GM23248 (cell line): ENCODE measurements around the gene ZNF574. TPM values are rescaled to one million over a fixed set of nuclear protein-coding genes. Genes with fewer than 3 reads are reported as not detected.

ENCODE experiments used
- DNase-seq: peaks from one replicate; pipeline ENCODE4 v3.0.0-alpha.2; 2015
- H2AFZ ChIP-seq: fragments of 200-600 bp; sonication (generic); 2 replicates; pipeline ENCODE4 v1.6.1; 2016; ENCODE audit warnings: antibody characterized with exemption
- H3F3A ChIP-seq: fragments of 200-600 bp; sonication (generic); 2 replicates; pipeline ENCODE4 v1.6.1; 2016; ENCODE audit warnings: mild to moderate bottlenecking, antibody characterized with exemption, mixed run types; ENCODE audit not compliant: insufficient read depth
- H3K27ac ChIP-seq: fragments of 200-600 bp; sonication (generic); 2 replicates; pipeline ENCODE4 v1.5.1; 2016; ENCODE audit warnings: mild to moderate bottlenecking
- H3K27me3 ChIP-seq: fragments of 200-600 bp; sonication (generic); replicated peaks from 2 replicates; pipeline ENCODE4 v1.6.1; 2016; ENCODE audit warnings: mild to moderate bottlenecking; ENCODE audit not compliant: insufficient read depth
- H3K36me3 ChIP-seq: fragments of 200-600 bp; sonication (generic); 2 replicates; pipeline ENCODE4 v1.6.1; 2016; ENCODE audit warnings: low read depth, mild to moderate bottlenecking
- H3K4me1 ChIP-seq: fragments of 200-600 bp; sonication (generic); 2 replicates; pipeline ENCODE4 v1.6.1; 2016; ENCODE audit warnings: mild to moderate bottlenecking; ENCODE audit not compliant: insufficient read depth
- H3K4me2 ChIP-seq: fragments of 200-600 bp; sonication (generic); one replicate; pipeline ENCODE4 v1.6.1; 2016; ENCODE audit warnings: mild to moderate bottlenecking; ENCODE audit not compliant: unreplicated experiment
- H3K4me3 ChIP-seq: fragments of 200-600 bp; sonication (generic); 2 replicates; pipeline ENCODE4 v1.5.1; 2016; ENCODE audit warnings: mild to moderate bottlenecking
- H3K79me2 ChIP-seq: fragments of 200-600 bp; sonication (generic); 2 replicates; pipeline ENCODE4 v1.6.1; 2016; ENCODE audit warnings: mild to moderate bottlenecking; ENCODE audit not compliant: insufficient read depth
- H3K9ac ChIP-seq: fragments of 200-600 bp; sonication (generic); 2 replicates; pipeline ENCODE4 v1.6.1; 2016; ENCODE audit warnings: mild to moderate bottlenecking
- H3K9me2 ChIP-seq: fragments of 200-600 bp; sonication (generic); 2 replicates; pipeline ENCODE4 v1.6.1; 2016; ENCODE audit warnings: mixed run types, mild to moderate bottlenecking, moderate library complexity; ENCODE audit not compliant: insufficient read depth
- H3K9me3 ChIP-seq: fragments of 200-600 bp; sonication (generic); one replicate; pipeline ENCODE4 v1.6.1; 2017; ENCODE audit warnings: low read depth
- H4K20me1 ChIP-seq: fragments of 200-600 bp; sonication (generic); 2 replicates; pipeline ENCODE4 v1.6.0; 2016; ENCODE audit not compliant: insufficient read depth
- EZH2 ChIP-seq: fragments of 200-600 bp; sonication (generic); IDR thresholded peaks from 2 replicates; pipeline ENCODE4 v1.6.1; 2018; ENCODE audit warnings: antibody characterized with exemption, mild to moderate bottlenecking; ENCODE audit not compliant: insufficient read depth, poor library complexity, severe bottlenecking
- EZH2phosphoT487 ChIP-seq: fragments of 200-600 bp; sonication (generic); IDR thresholded peaks from 2 replicates; pipeline ENCODE4 v1.6.1; 2018; ENCODE audit warnings: antibody characterized with exemption, moderate library complexity, mild to moderate bottlenecking, low read depth; ENCODE audit not compliant: insufficient read depth
- WGBS, 2 experiments: methylation state at CpG; one replicate each; pipeline ENCODE4 v1.1.6; 2015 to 2017; ENCODE audit warnings: low lambda C conversion rate in 2 of 2, low coverage in 1 of 2; ENCODE audit errors: missing lambda C conversion rate in 2 of 2; 5-methylcytosine and 5-hydroxymethylcytosine counted together
- in situ Hi-C: fragments of 300-500 bp; cut with MboI; formaldehyde crosslinking; loops from 2 replicates; pipeline ENCODE4 v1.15.0; 2020
- polyA plus RNA-seq: library from polyadenylated mRNA; unstranded; fragments of >200 nt; fragmentation: Nextera tagmentation; extraction: Ambion mirVana; gene quantifications from 2 replicates; pipeline ENCODE4 v1.2.1, GENCODE V29; 2016
- total RNA-seq: library from RNA; depleted of rRNA; stranded (reverse); fragments of >200 nt; shearing (Covaris generic); gene quantifications from 2 replicates; pipeline ENCODE4 v1.2.3, GENCODE V29; 2014

ZNF574 gene
- total and polyA plus RNA-seq, 2 experiments from 2014 or later: 14.8 to 19.5 TPM

DNA sequence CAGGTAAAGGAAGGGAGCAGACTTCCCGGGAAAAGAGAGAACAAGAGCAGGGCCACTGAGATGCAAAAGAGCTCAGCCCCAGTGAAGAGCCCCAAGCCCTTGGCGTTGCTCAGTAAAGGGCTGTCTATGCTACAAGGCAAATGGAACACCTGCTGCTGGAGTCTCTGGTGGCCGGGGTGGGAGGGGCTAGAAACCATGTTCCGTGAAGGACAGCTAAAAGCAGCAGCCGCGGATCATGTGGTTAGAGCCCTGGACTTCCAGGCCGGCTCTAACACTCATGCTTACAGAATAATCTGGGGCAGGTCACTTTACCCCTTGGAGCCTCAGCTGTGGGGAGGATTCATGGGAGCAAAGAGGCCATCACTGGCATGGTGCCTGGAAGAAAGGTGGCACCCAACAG, 38.4 kb downstream of the ZNF574 start:
- no peaks in the 10 kb centered on the region for H3K9me2 ChIP-seq
- H2AFZ ChIP-seq: no peak overlapping the region
- TF ChIP-seq EZH2 (no peak), EZH2phosphoT487 (no peak)
- peaks cover 56% of the 10 kb centered on the region for H3F3A ChIP-seq
- no peaks in the 10 kb centered on the region for H3K9me3 ChIP-seq
- H3K27ac ChIP-seq: peak overlapping the region; percentile 90
- H4K20me1 ChIP-seq: no peaks in the 10 kb centered on the region
- peak overlapping the region; percentile 77 for H3K4me2 ChIP-seq
- H3K79me2 ChIP-seq: no peaks in the 10 kb centered on the region
- no peak for DNase-seq
- peaks cover 45% of the 10 kb centered on the region for H3K4me1 ChIP-seq
- in situ Hi-C loops: no loop called here
- H3K4me3 ChIP-seq: peak overlapping the region; percentile 55
- H3K9ac ChIP-seq: peak overlapping the region; percentile 65
- no peaks in the 10 kb centered on the region for H3K27me3 ChIP-seq
- no peaks in the 10 kb centered on the region for H3K36me3 ChIP-seq
- 63 to 68% methylated on average over 7 of the region's 7 CpGs for WGBS, 2 experiments

DNA sequence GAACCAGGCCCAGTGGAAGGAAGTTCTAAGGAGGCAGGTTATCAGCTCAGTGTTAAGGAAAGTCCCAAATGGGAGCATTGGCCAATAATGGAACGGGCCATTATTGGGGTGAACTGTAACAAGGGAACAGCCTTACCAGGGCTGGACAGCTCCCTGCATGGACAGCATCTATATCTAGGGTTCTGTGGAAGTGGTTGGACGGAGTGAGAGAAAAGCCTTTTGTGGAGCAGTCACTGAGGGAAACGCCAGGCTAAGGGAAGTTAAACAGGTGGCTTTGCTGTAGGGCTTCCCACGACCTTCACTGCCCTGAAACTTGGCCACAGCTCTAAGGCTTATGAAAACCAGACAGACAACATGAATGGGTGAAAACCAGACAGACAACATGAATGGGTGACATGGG, 39.3 kb downstream of the ZNF574 start:
- Histone ChIP-seq H3K27me3 (no peaks in the 10 kb centered on the region), H3K9me2 (no peaks in the 10 kb centered on the region), H3K4me3 (no peak overlapping the region), H3K27ac (no peak overlapping the region; the same call in 1 of the 2 replicates), H3K9ac (no peak overlapping the region), H3K36me3 (no peaks in the 10 kb centered on the region), H3K79me2 (no peaks in the 10 kb centered on the region), H2AFZ (no peak overlapping the region), H3K4me1 (peaks cover 45% of the 10 kb centered on the region), H4K20me1 (no peaks in the 10 kb centered on the region), H3K4me2 (no peak overlapping the region), H3F3A (peaks cover 56% of the 10 kb centered on the region), H3K9me3 (no peaks in the 10 kb centered on the region)
- TF ChIP-seq EZH2 (no peak), EZH2phosphoT487 (no peak)
- in situ Hi-C loops: no loop called here
- 82 to 84% methylated on average over 4 of the region's 4 CpGs for WGBS, 2 experiments
- peak; percentile 40 for DNase-seq

DNA sequence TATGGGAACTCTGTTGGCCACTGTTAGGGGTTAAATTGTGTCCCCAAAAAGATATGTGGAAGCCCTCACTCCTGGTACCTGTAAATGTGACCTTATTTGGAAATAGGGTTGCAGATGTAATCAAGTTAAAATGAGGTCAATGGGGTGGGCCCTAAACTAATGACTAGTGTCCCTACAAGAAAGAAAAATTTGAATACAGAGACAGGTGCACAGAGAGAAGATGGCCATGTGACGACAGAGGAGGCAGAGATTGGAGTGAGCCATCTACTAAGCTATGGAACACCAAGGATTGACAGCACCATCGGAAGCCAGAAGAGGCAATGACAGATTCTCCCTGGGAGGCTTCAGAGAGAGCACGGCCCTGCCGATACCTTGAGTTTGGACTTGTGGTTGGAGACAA, 39.7 kb downstream of the ZNF574 start:
- Histone ChIP-seq H3K36me3 (no peaks in the 10 kb centered on the region), H3F3A (peaks cover 51% of the 10 kb centered on the region), H3K9me3 (no peaks in the 10 kb centered on the region), H3K4me2 (no peak overlapping the region), H3K79me2 (no peaks in the 10 kb centered on the region), H3K27ac (no peak overlapping the region), H2AFZ (no peak overlapping the region), H3K27me3 (no peaks in the 10 kb centered on the region), H3K9me2 (no peaks in the 10 kb centered on the region), H4K20me1 (no peaks in the 10 kb centered on the region), H3K9ac (no peak overlapping the region), H3K4me3 (no peak overlapping the region), H3K4me1 (peaks cover 42% of the 10 kb centered on the region)
- TF ChIP-seq EZH2phosphoT487 (no peak), EZH2 (no peak)
- DNase-seq: no peak
- 85 to 92% methylated on average over 4 of the region's 4 CpGs for WGBS, 2 experiments
- in situ Hi-C loops: no loop called here

DNA sequence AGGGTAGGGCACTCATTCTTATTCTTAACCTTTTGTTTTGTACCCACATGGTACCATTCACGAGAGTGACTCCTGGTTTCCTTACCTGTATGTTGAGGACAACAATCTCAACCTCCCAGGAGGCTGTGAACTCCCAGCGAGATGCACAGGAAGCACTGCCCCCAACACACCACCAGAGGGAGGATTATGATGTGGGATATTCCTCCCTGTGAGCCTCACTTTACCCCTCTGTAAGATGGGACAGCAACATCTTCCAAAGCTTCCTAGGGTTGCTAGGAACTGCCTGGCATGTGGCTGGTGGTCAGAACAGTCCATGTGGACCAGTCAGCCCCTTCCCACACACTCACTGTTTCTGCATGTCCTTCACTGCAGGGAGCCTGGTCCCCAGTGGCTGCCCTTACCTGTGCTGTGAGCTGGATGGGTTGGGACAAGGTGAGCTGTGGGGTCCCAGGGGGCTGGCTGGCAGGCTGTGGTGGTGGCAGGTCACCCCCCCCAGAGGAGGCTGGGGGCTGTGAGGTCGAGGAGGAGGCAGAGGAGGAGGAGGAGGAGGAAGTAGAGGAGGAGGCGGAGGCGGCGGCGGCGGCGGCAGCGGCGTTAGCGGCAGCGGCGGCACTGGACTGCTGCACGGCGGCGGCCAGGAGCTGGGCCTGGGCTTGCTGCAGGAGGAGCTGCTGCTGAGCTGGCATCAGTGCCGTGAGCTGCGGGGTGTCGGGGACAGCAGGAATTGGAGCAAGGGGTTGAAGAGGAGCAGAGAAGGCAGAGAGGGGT, 40.5 kb downstream of the ZNF574 start:
- Histone ChIP-seq H3K9me2 (no peaks in the 10 kb centered on the region), H2AFZ (no peak overlapping the region), H3K27ac (no peak overlapping the region), H3K79me2 (no peaks in the 10 kb centered on the region), H3K4me3 (no peak overlapping the region), H3F3A (peaks cover 43% of the 10 kb centered on the region), H3K4me1 (peaks cover 41% of the 10 kb centered on the region), H4K20me1 (no peaks in the 10 kb centered on the region), H3K27me3 (no peaks in the 10 kb centered on the region), H3K36me3 (no peaks in the 10 kb centered on the region), H3K9me3 (no peaks in the 10 kb centered on the region), H3K4me2 (no peak overlapping the region), H3K9ac (no peak overlapping the region)
- no peak for TF ChIP-seq EZH2phosphoT487
- no peak for TF ChIP-seq EZH2
- WGBS, 2 experiments: 90 to 98% methylated on average over 11 to 20 of the region's 20 CpGs
- in situ Hi-C loops: no loop called here
- no peak for DNase-seq
